ENCODE measurements around the gene NELFB.

DNA sequence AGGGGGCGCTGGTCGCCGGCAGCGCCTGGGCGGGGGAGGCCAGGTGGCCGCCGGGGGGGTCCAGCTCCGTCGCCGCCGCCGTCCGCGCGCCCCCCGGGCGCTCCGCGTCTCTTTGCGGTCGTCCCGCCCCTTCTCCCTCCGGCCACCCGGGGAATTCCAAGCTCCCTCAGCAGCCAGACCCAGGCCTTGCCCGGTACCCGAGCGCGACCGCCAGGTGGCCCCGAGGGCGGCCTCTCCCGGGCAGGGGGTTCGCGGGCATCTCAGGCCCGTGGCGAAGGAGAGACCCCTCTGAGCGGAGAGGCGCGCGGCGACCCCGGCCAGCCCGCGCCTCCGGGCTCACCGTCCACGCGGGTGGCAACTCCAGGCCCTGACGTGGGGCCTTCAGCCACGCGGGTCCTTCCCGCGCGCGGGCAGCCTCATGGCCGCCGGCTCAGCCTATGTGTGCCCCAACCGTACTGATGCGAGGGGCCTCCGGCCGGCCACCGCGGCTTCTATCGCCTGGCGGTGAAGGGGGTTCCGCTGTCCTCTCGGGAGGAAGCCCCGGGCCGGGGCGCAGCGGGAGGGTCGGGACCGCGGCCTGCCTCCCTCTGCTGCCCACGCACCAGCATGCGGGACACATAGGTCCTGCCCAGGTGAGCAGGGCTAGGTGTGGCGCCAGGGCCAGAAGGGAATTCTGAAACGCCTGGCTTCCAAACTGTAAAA, 47.5 kb downstream of the NELFB start:
- TF ChIP-seq, protein P1, sequence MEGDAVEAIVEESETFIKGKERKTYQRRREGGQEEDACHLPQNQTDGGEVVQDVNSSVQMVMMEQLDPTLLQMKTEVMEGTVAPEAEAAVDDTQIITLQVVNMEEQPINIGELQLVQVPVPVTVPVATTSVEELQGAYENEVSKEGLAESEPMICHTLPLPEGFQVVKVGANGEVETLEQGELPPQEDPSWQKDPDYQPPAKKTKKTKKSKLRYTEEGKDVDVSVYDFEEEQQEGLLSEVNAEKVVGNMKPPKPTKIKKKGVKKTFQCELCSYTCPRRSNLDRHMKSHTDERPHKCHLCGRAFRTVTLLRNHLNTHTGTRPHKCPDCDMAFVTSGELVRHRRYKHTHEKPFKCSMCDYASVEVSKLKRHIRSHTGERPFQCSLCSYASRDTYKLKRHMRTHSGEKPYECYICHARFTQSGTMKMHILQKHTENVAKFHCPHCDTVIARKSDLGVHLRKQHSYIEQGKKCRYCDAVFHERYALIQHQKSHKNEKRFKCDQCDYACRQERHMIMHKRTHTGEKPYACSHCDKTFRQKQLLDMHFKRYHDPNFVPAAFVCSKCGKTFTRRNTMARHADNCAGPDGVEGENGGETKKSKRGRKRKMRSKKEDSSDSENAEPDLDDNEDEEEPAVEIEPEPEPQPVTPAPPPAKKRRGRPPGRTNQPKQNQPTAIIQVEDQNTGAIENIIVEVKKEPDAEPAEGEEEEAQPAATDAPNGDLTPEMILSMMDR (IDR thresholded peaks at IDR 0.05), result peak; percentile 42; the same call in 1 of the 2 replicates
- TF ChIP-seq, protein P2, sequence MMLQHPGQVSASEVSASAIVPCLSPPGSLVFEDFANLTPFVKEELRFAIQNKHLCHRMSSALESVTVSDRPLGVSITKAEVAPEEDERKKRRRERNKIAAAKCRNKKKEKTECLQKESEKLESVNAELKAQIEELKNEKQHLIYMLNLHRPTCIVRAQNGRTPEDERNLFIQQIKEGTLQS (CRISPR knock-in tag; conservative IDR thresholded peaks at IDR 0.05), result no peak

Measured in WTC11 (cell line).